Keratinocyte (primary cell): ENCODE results near the gene MAZ.

Experiments
- EZH2 ChIP-seq: IDR thresholded peaks from one replicate; pipeline ENCODE4 v1.6.1; 2012; ENCODE audit warnings: inconsistent platforms, mild to moderate bottlenecking, low read length, moderate library complexity
- TF ChIP-seq, protein P1 (sequence below), 3 experiments: IDR thresholded peaks in 1 of 3; conservative IDR thresholded peaks in 1 of 3; optimal IDR thresholded peaks in 1 of 3; 2 replicates in 2 of 3; 3 replicates in 1 of 3; pipeline versions ENCODE3 to v1.5.1; 2011; ENCODE audit warnings: low read length in 3 of 3, mild to moderate bottlenecking in 3 of 3, moderate library complexity in 2 of 3, control low read depth in 1 of 3, inconsistent platforms in 1 of 3; ENCODE audit not compliant: insufficient read depth in 2 of 3; ENCODE audit errors: extremely low read depth in 1 of 3

DNA sequence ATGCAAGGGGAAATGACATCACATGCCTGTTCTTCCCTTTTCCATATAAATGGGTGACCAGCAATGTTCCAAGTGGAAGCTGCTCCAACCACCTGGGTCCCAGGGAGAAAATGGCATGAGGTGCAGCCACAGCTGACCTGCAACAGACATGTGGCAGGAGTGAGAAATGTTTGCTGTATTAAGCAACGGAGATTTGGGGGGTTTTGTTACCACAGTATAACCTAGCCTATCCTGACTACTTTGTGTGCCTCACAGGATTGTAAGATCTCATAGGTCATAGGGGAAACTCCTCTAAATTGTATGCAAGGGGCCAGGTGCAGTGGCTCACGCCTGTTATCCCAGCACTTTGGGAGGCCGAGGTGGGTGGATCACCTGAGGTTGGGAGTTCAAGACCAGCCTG lies 44.7 kb downstream of the MAZ start:
- TF ChIP-seq, protein P1, sequence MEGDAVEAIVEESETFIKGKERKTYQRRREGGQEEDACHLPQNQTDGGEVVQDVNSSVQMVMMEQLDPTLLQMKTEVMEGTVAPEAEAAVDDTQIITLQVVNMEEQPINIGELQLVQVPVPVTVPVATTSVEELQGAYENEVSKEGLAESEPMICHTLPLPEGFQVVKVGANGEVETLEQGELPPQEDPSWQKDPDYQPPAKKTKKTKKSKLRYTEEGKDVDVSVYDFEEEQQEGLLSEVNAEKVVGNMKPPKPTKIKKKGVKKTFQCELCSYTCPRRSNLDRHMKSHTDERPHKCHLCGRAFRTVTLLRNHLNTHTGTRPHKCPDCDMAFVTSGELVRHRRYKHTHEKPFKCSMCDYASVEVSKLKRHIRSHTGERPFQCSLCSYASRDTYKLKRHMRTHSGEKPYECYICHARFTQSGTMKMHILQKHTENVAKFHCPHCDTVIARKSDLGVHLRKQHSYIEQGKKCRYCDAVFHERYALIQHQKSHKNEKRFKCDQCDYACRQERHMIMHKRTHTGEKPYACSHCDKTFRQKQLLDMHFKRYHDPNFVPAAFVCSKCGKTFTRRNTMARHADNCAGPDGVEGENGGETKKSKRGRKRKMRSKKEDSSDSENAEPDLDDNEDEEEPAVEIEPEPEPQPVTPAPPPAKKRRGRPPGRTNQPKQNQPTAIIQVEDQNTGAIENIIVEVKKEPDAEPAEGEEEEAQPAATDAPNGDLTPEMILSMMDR (optimal IDR thresholded peaks at IDR 0.05 in 1 of 3, IDR thresholded peaks at IDR 0.05 in 1 of 3, conservative IDR thresholded peaks at IDR 0.05 in 1 of 3; ENCODE audit: extremely low read depth in 1 of 3, insufficient read depth in 2 of 3, low read length in 3 of 3) = no peak
- TF ChIP-seq EZH2 = no peak
